HG03460 (cell line): ENCODE measurements around the gene DRC1.
"Not testable (repeated sequence)": the region's sequence is repeated elsewhere in the genome, so short reads cannot be mapped to it uniquely, and the experiment has no call there.

Source experiments
- ATAC-seq: cut with Tn5 transposase; IDR thresholded peaks from one replicate; pipeline ENCODE4 v1.9.1; 2021; ENCODE audit not compliant: unreplicated experiment

DRC1 gene

GRCh38 chr2:26462100-26462499, 60.4 kb downstream of the DRC1 start:
- ATAC-seq = no peak

GRCh38 chr2:26462511-26463243, 61.0 kb downstream of the DRC1 start:
- no peak for ATAC-seq

- no peak for ATAC-seq
These were observed 61.8 kb downstream of the DRC1 start for GRCh38 chr2:26463244-26464192.

GRCh38 chr2:26464390-26465265, 62.9 kb downstream of the DRC1 start:
- no peak for ATAC-seq

GRCh38 chr2:26465266-26465925, 63.7 kb downstream of the DRC1 start:
- no peak for ATAC-seq

- ATAC-seq = no peak
These were observed 64.3 kb downstream of the DRC1 start for GRCh38 chr2:26465981-26466471.

GRCh38 chr2:26466662-26467310, 65.1 kb downstream of the DRC1 start:
- ATAC-seq = no peak

- not testable (repeated sequence) for ATAC-seq
These were observed 66.8 kb downstream of the DRC1 start for GRCh38 chr2:26468544-26468943.

- ATAC-seq = no peak
These were observed 67.5 kb downstream of the DRC1 start for GRCh38 chr2:26469092-26469710.

GRCh38 chr2:26469955-26470354, 68.2 kb downstream of the DRC1 start:
- ATAC-seq = no peak

GRCh38 chr2:26470601-26471260, 69.0 kb downstream of the DRC1 start:
- no peak for ATAC-seq

GRCh38 chr2:26471289-26471688, 69.6 kb downstream of the DRC1 start:
- no peak for ATAC-seq

- ATAC-seq = no peak
These were observed 70.3 kb downstream of the DRC1 start for GRCh38 chr2:26471766-26472706.

GRCh38 chr2:26472821-26473655, 71.3 kb downstream of the DRC1 start:
- no peak for ATAC-seq

GRCh38 chr2:26473796-26474195, 72.1 kb downstream of the DRC1 start:
- no peak for ATAC-seq

- no peak for ATAC-seq
These were observed 72.6 kb downstream of the DRC1 start for GRCh38 chr2:26474261-26474785.

GRCh38 chr2:26475037-26475436, 73.3 kb downstream of the DRC1 start:
- ATAC-seq = no peak
